Kidney (tissue), 14 donors: ENCODE measurements around the gene SPATA31C1. TPM values are rescaled to one million over a fixed set of nuclear protein-coding genes. Genes with fewer than 3 reads are reported as not detected.

Source experiments
- DNase-seq, 5 donors: peaks; one replicate each; pipeline ENCODE4 v3.0.0-alpha.2; 2013 to 2020
- FAIRE-seq: peaks from 2 replicates; lab custom pipeline; 2012; peaks lifted over from hg19 to GRCh38; lab: Jason Lieb, UNC
- H3K27ac ChIP-seq, 2 donors: one replicate each; pipeline ENCODE4 v1.7.0; 2013; ENCODE audit warnings: low read depth in 2 of 2, low read length in 2 of 2, inconsistent platforms in 1 of 2
- H3K27me3 ChIP-seq: one replicate; pipeline ENCODE4 v1.7.1; 2013; ENCODE audit warnings: low read length, inconsistent platforms; ENCODE audit not compliant: control insufficient read depth, insufficient read depth
- H3K36me3 ChIP-seq, 3 donors: one replicate each; pipeline versions ENCODE4 v1.7.0 to v1.7.1; 2013; ENCODE audit warnings: low read length in 3 of 3, control low read depth in 1 of 3, inconsistent platforms in 1 of 3; ENCODE audit not compliant: insufficient read depth in 3 of 3, control insufficient read depth in 2 of 3
- H3K4me1 ChIP-seq, 3 donors: one replicate each; pipeline versions ENCODE4 v1.7.0 to v1.7.1; 2013; ENCODE audit warnings: low read length in 3 of 3, inconsistent platforms in 1 of 3, low read depth in 1 of 3; ENCODE audit not compliant: control insufficient read depth in 2 of 3, insufficient read depth in 2 of 3
- H3K4me3 ChIP-seq, 3 donors: one replicate each; pipeline versions ENCODE4 v1.7.0 to v1.8.1; 2013; ENCODE audit warnings: low read length in 3 of 3, control low read depth in 1 of 3, inconsistent platforms in 1 of 3
- H3K9ac ChIP-seq, 3 donors: one replicate each; pipeline versions ENCODE4 v1.7.0 to v1.7.1; 2013; ENCODE audit warnings: low read length in 3 of 3, control low read depth in 1 of 3, inconsistent platforms in 1 of 3
- H3K9me3 ChIP-seq, 3 donors: one replicate each; pipeline versions ENCODE4 v1.7.0 to v1.7.1; 2013; ENCODE audit warnings: low read length in 3 of 3, control low read depth in 1 of 3, inconsistent platforms in 1 of 3; ENCODE audit not compliant: control insufficient read depth in 2 of 3, insufficient read depth in 1 of 3
- intact Hi-C: fragments of 100-400 bp; cut with DNase I; formaldehyde crosslinking; loops from one replicate; pipeline ENCODE4 v1.11.1; 2022
- polyA plus RNA-seq: library from polyadenylated mRNA; stranded (reverse); fragments of 350-450 nt; fragmentation: Illumina TruSeq; extraction: RNeasy Lipid Tissue Mini Kit (QIAGEN cat#74804); gene quantifications from one replicate; pipeline ENCODE4 v1.2.3, GENCODE V29; 2014; ENCODE audit warnings: low read depth, low replicate concordance; ENCODE audit not compliant: insufficient read depth
- total RNA-seq: library from RNA; stranded (reverse); fragmentation: NEBNext Ultra II Directional; extraction: Animal tissue kit (Norgen Biotek cat#: 25700); gene quantifications from one replicate; pipeline ENCODE4 v1.2.1, GENCODE V29; 2021
- TF ChIP-seq, protein P1 (sequence below): IDR thresholded peaks from 3 replicates; pipeline ENCODE4 v1.5.1; 2012; ENCODE audit warnings: mild to moderate bottlenecking, moderate library complexity, borderline replicate concordance; ENCODE audit not compliant: insufficient read depth; ENCODE audit errors: extremely low read depth
- donor health status: control.
- donor health status: control.
- donor health status: control.
- donor health status: control.
- donor health status: control.
- donor health status: DM: yes; HTN: yes; CAD: no.
- donor health status: Normal renal cell carcinoma (clear cell type).

Gene SPATA31C1
- total and polyA plus RNA-seq, 2 donors from 2014 or later: not detected

DNA sequence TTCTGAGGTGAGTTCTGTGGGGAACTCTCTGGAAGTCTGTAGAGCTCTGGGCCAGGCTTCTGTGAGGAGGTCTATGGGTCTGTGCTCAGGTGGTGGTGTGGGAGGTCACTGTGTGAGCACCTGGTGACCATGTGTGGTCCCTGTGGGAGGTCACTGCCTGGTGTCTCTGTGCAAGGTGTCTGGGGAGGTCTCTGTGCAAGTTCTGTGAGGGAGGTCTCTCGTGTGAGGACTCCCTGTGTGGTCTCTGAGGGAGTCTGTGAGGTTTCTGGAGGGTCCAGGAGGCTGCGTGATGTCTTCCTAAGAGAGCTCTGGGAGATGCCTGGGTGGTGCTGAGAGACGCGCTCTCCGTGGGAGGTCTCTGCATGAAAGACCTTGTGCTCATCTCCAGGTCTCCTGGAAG lies 41.1 kb upstream of the SPATA31C1 start:
- no peaks in the 10 kb centered on the region for H3K9me3 ChIP-seq
- DNase-seq (peak in 2 of 5 donors; percentile 5 to 20), FAIRE-seq (no peak)
- TF ChIP-seq, protein P1, sequence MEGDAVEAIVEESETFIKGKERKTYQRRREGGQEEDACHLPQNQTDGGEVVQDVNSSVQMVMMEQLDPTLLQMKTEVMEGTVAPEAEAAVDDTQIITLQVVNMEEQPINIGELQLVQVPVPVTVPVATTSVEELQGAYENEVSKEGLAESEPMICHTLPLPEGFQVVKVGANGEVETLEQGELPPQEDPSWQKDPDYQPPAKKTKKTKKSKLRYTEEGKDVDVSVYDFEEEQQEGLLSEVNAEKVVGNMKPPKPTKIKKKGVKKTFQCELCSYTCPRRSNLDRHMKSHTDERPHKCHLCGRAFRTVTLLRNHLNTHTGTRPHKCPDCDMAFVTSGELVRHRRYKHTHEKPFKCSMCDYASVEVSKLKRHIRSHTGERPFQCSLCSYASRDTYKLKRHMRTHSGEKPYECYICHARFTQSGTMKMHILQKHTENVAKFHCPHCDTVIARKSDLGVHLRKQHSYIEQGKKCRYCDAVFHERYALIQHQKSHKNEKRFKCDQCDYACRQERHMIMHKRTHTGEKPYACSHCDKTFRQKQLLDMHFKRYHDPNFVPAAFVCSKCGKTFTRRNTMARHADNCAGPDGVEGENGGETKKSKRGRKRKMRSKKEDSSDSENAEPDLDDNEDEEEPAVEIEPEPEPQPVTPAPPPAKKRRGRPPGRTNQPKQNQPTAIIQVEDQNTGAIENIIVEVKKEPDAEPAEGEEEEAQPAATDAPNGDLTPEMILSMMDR: no peak
- intact Hi-C loops: no loop called here
- no peak overlapping the region for H3K4me3 ChIP-seq
- H3K4me1 ChIP-seq: no peaks in the 10 kb centered on the region
- H3K27ac ChIP-seq: no peak overlapping the region
- H3K27me3 ChIP-seq: no peaks in the 10 kb centered on the region
- H3K9ac ChIP-seq: no peak overlapping the region
- no peaks in the 10 kb centered on the region for H3K36me3 ChIP-seq

DNA sequence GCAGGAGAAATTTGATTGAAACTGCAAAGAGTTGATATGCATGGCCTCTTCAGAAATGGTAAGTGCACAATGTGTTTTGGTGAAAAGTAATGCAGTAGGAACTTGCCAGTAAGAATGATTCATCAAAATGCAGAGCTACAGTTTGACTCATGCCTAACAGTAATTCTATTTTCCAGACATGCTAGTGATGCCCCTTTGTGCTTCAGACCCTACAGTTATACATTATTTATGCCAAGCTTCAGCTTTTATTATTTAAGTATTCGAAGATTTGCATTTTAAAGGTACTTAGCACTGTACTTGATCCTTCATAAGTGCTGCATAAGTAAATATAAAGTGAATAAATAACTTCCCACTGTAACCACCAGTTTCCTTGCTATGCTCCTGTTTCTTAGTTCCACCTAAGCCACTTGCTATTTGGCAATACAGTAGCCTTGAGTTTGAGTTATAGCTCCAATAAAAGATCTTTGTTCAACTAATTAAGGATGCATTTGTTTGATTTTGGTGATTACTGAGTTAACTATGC lies 38.7 kb upstream of the SPATA31C1 start:
- TF ChIP-seq, protein P1: no peak
- no peaks in the 10 kb centered on the region for H3K36me3 ChIP-seq
- no peak overlapping the region for H3K9ac ChIP-seq
- H3K27ac ChIP-seq: no peak overlapping the region
- H3K9me3 ChIP-seq: no peaks in the 10 kb centered on the region
- FAIRE-seq: no peak
- no peaks in the 10 kb centered on the region for H3K4me1 ChIP-seq
- intact Hi-C loops: no loop called here
- DNase-seq: no peak
- H3K27me3 ChIP-seq: no peaks in the 10 kb centered on the region
- no peak overlapping the region for H3K4me3 ChIP-seq

DNA sequence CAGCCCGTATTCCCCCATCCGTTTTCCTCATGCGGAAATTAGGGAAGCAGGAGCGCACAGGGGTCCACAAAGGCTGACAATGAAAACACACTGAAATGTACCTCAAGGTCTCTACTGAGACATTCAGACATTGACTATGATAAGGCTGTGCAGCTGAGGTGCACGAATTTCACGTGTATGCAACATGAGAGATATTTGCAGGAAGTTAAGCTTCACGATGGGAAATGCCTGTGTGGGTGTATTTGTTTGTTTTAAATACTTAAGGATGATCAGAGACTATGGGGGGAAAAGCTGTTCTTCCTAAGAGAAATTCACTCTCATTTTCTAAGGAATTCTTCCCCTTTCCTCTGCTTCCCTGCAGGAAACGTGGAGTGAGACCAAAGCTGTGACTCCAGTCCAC lies 37.6 kb upstream of the SPATA31C1 start:
- Histone ChIP-seq H3K9me3 (no peaks in the 10 kb centered on the region), H3K27ac (no peak overlapping the region), H3K36me3 (no peaks in the 10 kb centered on the region), H3K9ac (no peak overlapping the region), H3K27me3 (no peaks in the 10 kb centered on the region), H3K4me1 (no peaks in the 10 kb centered on the region), H3K4me3 (no peak overlapping the region)
- TF ChIP-seq, protein P1: no peak
- peak in 1 of 5 donors; percentile 3 for DNase-seq
- FAIRE-seq: no peak
- intact Hi-C loops: no loop called here

DNA sequence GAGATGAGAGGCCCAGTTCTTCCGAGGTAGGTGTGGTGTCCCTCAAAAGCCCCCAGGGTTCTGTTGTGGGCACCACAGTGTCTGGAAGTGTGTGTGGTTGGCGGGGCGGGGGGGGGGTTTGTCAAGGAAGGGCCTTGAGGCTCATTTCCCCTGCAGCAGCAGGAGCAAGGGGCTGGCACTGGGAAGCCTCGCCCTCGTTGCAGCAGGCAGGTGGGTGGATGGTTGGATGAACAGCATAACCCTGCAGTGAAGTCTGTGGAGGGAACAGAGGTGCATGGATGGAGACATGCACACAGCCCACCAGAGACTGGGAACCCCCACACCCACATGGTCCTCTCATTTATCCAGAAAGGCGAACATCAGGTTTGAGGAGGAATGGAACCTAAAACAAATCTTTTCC lies 37.1 kb upstream of the SPATA31C1 start:
- H3K9me3 ChIP-seq: no peaks in the 10 kb centered on the region
- H3K27me3 ChIP-seq: no peaks in the 10 kb centered on the region
- H3K4me1 ChIP-seq: no peaks in the 10 kb centered on the region
- FAIRE-seq: no peak
- peak in 2 of 5 donors; percentile 4 to 14 for DNase-seq
- no peaks in the 10 kb centered on the region for H3K36me3 ChIP-seq
- TF ChIP-seq, protein P1: no peak
- no peak overlapping the region for H3K4me3 ChIP-seq
- no peak overlapping the region for H3K27ac ChIP-seq
- no peak overlapping the region for H3K9ac ChIP-seq
- intact Hi-C loops: no loop called here
